K562 (cell line): ENCODE results near the gene SLC25A18.

Source experiments
- CHD2 ChIP-seq: IDR thresholded peaks from 2 replicates; pipeline ENCODE4 v1.6.1; 2011; ENCODE audit warnings: low read depth, low read length
- ELF4 ChIP-seq: fragments of 450-650 bp; formaldehyde crosslinking; IDR thresholded peaks from 2 replicates; pipeline ENCODE4 v1.4.0; 2022; ENCODE audit warnings: missing genetic modification characterization
- KLF1 ChIP-seq: fragments of 450-650 bp; IDR thresholded peaks from 2 replicates; pipeline ENCODE4 v1.6.1; 2016; ENCODE audit warnings: missing genetic modification characterization, missing compliant biosample characterization
- NFE2L1 ChIP-seq: fragments of 450-650 bp; IDR thresholded peaks from 2 replicates; pipeline ENCODE4 v1.6.1; 2016; ENCODE audit warnings: missing genetic modification characterization, low read depth, mild to moderate bottlenecking, missing compliant biosample characterization, moderate library complexity, borderline replicate concordance
- SIN3B ChIP-seq: fragments of 450-650 bp; IDR thresholded peaks from 2 replicates; pipeline ENCODE4 v1.6.1; 2017; ENCODE audit warnings: low read depth, mild to moderate bottlenecking, moderate library complexity
- SOX6 ChIP-seq: fragments of 450-650 bp; IDR thresholded peaks from 2 replicates; pipeline ENCODE4 v1.6.1; 2014; ENCODE audit warnings: mild to moderate bottlenecking
- ZNF232 ChIP-seq: sonication (generic); formaldehyde crosslinking; IDR thresholded peaks from 2 replicates; pipeline ENCODE4 v1.8.0; 2022; ENCODE audit warnings: mild to moderate bottlenecking, missing genetic modification reagents
- TF ChIP-seq, protein P1 (sequence below), 3 experiments: IDR thresholded peaks in 2 of 3; conservative IDR thresholded peaks in 1 of 3; 2 replicates each; pipeline ENCODE4 v1.5.1; 2011 to 2012; ENCODE audit warnings: low read length in 3 of 3, mild to moderate bottlenecking in 3 of 3, control low read depth in 2 of 3, improper control_type of control experiment in 1 of 3, inconsistent platforms in 1 of 3, low read depth in 1 of 3, mixed read lengths in 1 of 3, moderate library complexity in 1 of 3; ENCODE audit not compliant: insufficient read depth in 2 of 3
- TF ChIP-seq, protein P2 (sequence below): sonication (generic); formaldehyde crosslinking; IDR thresholded peaks from 2 replicates; pipeline ENCODE4 v1.8.0; 2023; ENCODE audit warnings: missing genetic modification reagents, mild to moderate bottlenecking, borderline replicate concordance

DNA sequence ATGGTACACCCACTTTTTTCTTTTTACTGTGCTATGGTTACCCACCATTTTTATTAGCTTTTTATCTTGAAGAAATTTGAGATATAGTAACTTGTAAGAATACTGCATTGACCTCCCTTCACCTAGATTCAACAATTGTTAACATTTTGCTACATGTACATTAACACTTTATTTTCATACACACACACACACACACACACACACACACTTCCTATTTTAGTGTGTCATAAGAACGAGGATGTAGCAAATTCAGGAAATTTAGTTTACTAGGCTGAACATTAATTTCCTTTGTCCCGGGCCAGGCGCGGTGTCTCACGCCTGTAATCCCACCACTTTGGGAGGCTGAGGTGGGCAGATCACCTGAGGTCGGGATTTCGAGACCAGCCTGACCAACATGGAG lies 66.3 kb downstream of the SLC25A18 start:
- no peak for TF ChIP-seq NFE2L1 (tag)
- no peak for TF ChIP-seq CHD2
- 0 out of 2 replicates have a peak, but pooled peaks have one; percentile 55 for TF ChIP-seq ELF4 (CRISPR knock-in tag)
- TF ChIP-seq, protein P1, sequence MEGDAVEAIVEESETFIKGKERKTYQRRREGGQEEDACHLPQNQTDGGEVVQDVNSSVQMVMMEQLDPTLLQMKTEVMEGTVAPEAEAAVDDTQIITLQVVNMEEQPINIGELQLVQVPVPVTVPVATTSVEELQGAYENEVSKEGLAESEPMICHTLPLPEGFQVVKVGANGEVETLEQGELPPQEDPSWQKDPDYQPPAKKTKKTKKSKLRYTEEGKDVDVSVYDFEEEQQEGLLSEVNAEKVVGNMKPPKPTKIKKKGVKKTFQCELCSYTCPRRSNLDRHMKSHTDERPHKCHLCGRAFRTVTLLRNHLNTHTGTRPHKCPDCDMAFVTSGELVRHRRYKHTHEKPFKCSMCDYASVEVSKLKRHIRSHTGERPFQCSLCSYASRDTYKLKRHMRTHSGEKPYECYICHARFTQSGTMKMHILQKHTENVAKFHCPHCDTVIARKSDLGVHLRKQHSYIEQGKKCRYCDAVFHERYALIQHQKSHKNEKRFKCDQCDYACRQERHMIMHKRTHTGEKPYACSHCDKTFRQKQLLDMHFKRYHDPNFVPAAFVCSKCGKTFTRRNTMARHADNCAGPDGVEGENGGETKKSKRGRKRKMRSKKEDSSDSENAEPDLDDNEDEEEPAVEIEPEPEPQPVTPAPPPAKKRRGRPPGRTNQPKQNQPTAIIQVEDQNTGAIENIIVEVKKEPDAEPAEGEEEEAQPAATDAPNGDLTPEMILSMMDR (IDR thresholded peaks at IDR 0.05 in 2 of 3, conservative IDR thresholded peaks at IDR 0.05 in 1 of 3; ENCODE audit: insufficient read depth in 2 of 3, low read depth in 1 of 3, low read length in 3 of 3) = no peak
- TF ChIP-seq, protein P2, sequence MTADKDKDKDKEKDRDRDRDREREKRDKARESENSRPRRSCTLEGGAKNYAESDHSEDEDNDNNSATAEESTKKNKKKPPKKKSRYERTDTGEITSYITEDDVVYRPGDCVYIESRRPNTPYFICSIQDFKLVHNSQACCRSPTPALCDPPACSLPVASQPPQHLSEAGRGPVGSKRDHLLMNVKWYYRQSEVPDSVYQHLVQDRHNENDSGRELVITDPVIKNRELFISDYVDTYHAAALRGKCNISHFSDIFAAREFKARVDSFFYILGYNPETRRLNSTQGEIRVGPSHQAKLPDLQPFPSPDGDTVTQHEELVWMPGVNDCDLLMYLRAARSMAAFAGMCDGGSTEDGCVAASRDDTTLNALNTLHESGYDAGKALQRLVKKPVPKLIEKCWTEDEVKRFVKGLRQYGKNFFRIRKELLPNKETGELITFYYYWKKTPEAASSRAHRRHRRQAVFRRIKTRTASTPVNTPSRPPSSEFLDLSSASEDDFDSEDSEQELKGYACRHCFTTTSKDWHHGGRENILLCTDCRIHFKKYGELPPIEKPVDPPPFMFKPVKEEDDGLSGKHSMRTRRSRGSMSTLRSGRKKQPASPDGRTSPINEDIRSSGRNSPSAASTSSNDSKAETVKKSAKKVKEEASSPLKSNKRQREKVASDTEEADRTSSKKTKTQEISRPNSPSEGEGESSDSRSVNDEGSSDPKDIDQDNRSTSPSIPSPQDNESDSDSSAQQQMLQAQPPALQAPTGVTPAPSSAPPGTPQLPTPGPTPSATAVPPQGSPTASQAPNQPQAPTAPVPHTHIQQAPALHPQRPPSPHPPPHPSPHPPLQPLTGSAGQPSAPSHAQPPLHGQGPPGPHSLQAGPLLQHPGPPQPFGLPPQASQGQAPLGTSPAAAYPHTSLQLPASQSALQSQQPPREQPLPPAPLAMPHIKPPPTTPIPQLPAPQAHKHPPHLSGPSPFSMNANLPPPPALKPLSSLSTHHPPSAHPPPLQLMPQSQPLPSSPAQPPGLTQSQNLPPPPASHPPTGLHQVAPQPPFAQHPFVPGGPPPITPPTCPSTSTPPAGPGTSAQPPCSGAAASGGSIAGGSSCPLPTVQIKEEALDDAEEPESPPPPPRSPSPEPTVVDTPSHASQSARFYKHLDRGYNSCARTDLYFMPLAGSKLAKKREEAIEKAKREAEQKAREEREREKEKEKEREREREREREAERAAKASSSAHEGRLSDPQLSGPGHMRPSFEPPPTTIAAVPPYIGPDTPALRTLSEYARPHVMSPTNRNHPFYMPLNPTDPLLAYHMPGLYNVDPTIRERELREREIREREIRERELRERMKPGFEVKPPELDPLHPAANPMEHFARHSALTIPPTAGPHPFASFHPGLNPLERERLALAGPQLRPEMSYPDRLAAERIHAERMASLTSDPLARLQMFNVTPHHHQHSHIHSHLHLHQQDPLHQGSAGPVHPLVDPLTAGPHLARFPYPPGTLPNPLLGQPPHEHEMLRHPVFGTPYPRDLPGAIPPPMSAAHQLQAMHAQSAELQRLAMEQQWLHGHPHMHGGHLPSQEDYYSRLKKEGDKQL (CRISPR knock-in tag) = no peak
- TF ChIP-seq SOX6 = no peak
- TF ChIP-seq SIN3B = no peak
- TF ChIP-seq KLF1 (tag) = no peak
- TF ChIP-seq ZNF232 (CRISPR knock-in tag) = no peak
